ENCODE measurements around the gene CCSER1. TPM values are rescaled to one million over a fixed set of nuclear protein-coding genes. Genes with fewer than 3 reads are reported as not detected.
"Not testable (repeated sequence)": the region's sequence is repeated elsewhere in the genome, so short reads cannot be mapped to it uniquely, and the experiment has no call there.

The CCSER1 gene
- total and polyA plus RNA-seq, 4 donors = 3.5 to 66.1 (median 14.5) TPM

DNA sequence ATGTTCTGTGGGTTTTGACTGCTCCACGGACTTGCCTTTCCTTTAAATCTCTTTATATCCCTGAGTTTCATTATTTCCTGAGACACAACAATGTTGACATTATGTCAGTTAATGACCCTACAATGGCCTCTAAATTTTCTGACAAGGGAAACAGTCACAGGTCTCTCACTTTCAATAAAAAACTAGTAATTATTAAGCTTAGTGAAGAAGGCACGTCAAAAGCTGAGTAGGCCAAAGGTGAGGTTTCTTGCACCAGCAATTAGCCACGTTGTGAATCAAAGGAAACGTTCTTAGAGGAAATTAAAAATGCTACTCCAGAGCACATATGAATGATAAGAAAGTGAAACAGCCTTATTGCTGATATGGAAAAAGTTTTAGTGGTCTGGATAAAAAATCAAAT is 1246.4 kb downstream of the CCSER1 start:
- no peak overlapping the region for H3K4me3 ChIP-seq (ENCODE audit: low read depth, low read length)
- no CpG with 5 or more reads among the region's 4 CpGs for WGBS (ENCODE audit: insufficient coverage)

DNA sequence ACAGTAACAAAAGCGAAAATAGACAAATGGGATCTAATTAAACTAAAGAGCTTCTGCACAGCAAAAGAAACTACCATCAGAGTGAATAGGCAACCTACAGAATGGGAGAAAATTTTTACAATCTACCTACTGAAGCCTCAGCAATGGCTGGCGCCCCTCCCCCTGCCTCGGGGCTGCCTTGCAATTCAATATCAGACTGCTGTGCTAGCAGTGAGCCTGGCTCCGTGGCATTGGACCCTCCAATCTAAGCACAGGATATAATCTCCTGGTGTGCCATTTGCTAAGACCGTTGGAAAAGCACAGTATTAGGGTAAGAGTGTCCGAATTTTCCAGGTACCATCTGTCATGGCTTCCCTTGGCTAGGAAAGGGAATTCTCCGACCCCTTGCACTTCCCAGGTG is 1278.2 kb downstream of the CCSER1 start:
- H3K27me3 ChIP-seq (ENCODE audit: control insufficient read depth, insufficient read depth, low read length); H3K9me3 ChIP-seq (ENCODE audit: control insufficient read depth, insufficient read depth, low read length); H3K4me1 ChIP-seq (ENCODE audit: control insufficient read depth, insufficient read depth, low read length); DNase-seq (ENCODE audit: low read depth in 4 of 6, low spot score in 6 of 6); H3K27ac ChIP-seq (ENCODE audit: low read depth, low read length); H3K36me3 ChIP-seq (ENCODE audit: control insufficient read depth, insufficient read depth, low read length); H3K4me3 ChIP-seq (ENCODE audit: low read depth, low read length): not testable (repeated sequence)
- 94% methylated on average over 6 of the region's 7 CpGs for WGBS (ENCODE audit: insufficient coverage)

More for the DNA sequence above, 1246.4 kb downstream of the CCSER1 start:
- DNase-seq (ENCODE audit: low read depth in 4 of 6, low spot score in 6 of 6) = no peak
- Histone ChIP-seq H3K27me3 (ENCODE audit: control insufficient read depth, insufficient read depth, low read length) (no peaks in the 10 kb centered on the region), H3K27ac (ENCODE audit: low read depth, low read length) (no peak overlapping the region), H3K9me3 (ENCODE audit: control insufficient read depth, insufficient read depth, low read length) (no peaks in the 10 kb centered on the region), H3K36me3 (ENCODE audit: control insufficient read depth, insufficient read depth, low read length) (no peaks in the 10 kb centered on the region), H3K4me1 (ENCODE audit: control insufficient read depth, insufficient read depth, low read length) (no peaks in the 10 kb centered on the region)

- no peaks in the 10 kb centered on the region for H3K4me1 ChIP-seq (ENCODE audit: control insufficient read depth, insufficient read depth, low read length)
- H3K27me3 ChIP-seq (ENCODE audit: control insufficient read depth, insufficient read depth, low read length) = no peaks in the 10 kb centered on the region
- H3K9me3 ChIP-seq (ENCODE audit: control insufficient read depth, insufficient read depth, low read length) = peaks cover 1% of the 10 kb centered on the region
- WGBS (ENCODE audit: insufficient coverage) = no CpG with 5 or more reads among the region's 1 CpG
- DNase-seq (ENCODE audit: low read depth in 4 of 6, low spot score in 6 of 6) = no peak
- no peaks in the 10 kb centered on the region for H3K36me3 ChIP-seq (ENCODE audit: control insufficient read depth, insufficient read depth, low read length)
- no peak overlapping the region for H3K4me3 ChIP-seq (ENCODE audit: low read depth, low read length)
- no peak overlapping the region for H3K27ac ChIP-seq (ENCODE audit: low read depth, low read length)
Observed at GRCh38 chr4:91422011-91422410, 1294.8 kb downstream of the CCSER1 start.

DNA sequence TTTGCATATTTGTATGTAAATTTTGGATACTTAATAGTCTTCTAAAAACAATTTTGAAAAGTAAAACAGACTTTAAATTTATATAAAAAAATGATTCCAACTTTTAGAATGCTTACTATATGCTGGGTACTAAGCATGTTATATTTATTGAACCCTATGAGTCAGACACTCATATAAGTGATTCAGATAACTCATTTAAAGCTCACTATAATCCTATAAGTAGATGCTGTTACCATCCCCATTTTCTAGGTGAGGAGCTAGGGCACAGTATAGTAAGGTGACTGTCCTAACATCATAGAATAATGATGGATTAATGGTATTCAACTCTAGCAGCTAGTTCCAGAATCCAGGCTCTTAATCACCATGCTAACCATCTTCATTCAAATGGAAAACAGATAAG is 1299.5 kb downstream of the CCSER1 start:
- no peak overlapping the region for H3K4me3 ChIP-seq (ENCODE audit: low read depth, low read length)
- no peak overlapping the region for H3K27ac ChIP-seq (ENCODE audit: low read depth, low read length)
- no peaks in the 10 kb centered on the region for H3K36me3 ChIP-seq (ENCODE audit: control insufficient read depth, insufficient read depth, low read length)
- DNase-seq (ENCODE audit: low read depth in 4 of 6, low spot score in 6 of 6) = no peak
- H3K9me3 ChIP-seq (ENCODE audit: control insufficient read depth, insufficient read depth, low read length) = peaks cover 1% of the 10 kb centered on the region
- H3K4me1 ChIP-seq (ENCODE audit: control insufficient read depth, insufficient read depth, low read length) = no peaks in the 10 kb centered on the region
- no peaks in the 10 kb centered on the region for H3K27me3 ChIP-seq (ENCODE audit: control insufficient read depth, insufficient read depth, low read length)

GRCh38 chr4:91427171-91427570 is 1300.0 kb downstream of the CCSER1 start:
- no peak for DNase-seq (ENCODE audit: low read depth in 4 of 6, low spot score in 6 of 6)
- no peaks in the 10 kb centered on the region for H3K27me3 ChIP-seq (ENCODE audit: control insufficient read depth, insufficient read depth, low read length)
- H3K4me1 ChIP-seq (ENCODE audit: control insufficient read depth, insufficient read depth, low read length) = no peaks in the 10 kb centered on the region
- peaks cover 1% of the 10 kb centered on the region for H3K9me3 ChIP-seq (ENCODE audit: control insufficient read depth, insufficient read depth, low read length)
- WGBS (ENCODE audit: insufficient coverage) = no CpG with 5 or more reads among the region's 2 CpGs
- H3K27ac ChIP-seq (ENCODE audit: low read depth, low read length) = no peak overlapping the region
- no peaks in the 10 kb centered on the region for H3K36me3 ChIP-seq (ENCODE audit: control insufficient read depth, insufficient read depth, low read length)
- H3K4me3 ChIP-seq (ENCODE audit: low read depth, low read length) = no peak overlapping the region

- no peak for DNase-seq (ENCODE audit: low read depth in 4 of 6, low spot score in 6 of 6)
- H3K9me3 ChIP-seq (ENCODE audit: control insufficient read depth, insufficient read depth, low read length) = no peaks in the 10 kb centered on the region
- no peaks in the 10 kb centered on the region for H3K36me3 ChIP-seq (ENCODE audit: control insufficient read depth, insufficient read depth, low read length)
- H3K27ac ChIP-seq (ENCODE audit: low read depth, low read length) = no peak overlapping the region
- H3K4me3 ChIP-seq (ENCODE audit: low read depth, low read length) = no peak overlapping the region
- no CpG with 5 or more reads among the region's 1 CpG for WGBS (ENCODE audit: insufficient coverage)
- no peaks in the 10 kb centered on the region for H3K4me1 ChIP-seq (ENCODE audit: control insufficient read depth, insufficient read depth, low read length)
- H3K27me3 ChIP-seq (ENCODE audit: control insufficient read depth, insufficient read depth, low read length) = no peaks in the 10 kb centered on the region
Observed at GRCh38 chr4:91434631-91435030, 1307.4 kb downstream of the CCSER1 start.

DNA sequence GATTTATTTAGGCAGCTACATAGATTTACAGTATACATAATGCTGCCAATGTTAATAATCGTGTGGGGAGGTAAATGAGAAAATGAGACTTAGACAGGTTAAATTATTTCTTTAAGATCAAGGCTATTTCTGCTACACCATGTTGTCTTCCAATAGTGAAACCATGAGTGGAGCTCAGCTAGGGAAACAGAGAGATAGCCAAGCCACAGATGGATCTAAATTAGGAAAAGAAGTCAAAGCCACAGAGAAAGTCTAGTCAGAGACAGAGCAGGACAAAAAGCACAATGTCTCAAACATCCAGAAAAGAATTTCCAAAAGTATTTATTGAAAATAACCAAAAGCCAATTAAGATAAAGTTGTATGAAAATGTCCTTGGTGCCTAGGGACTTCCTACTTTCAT is 1309.4 kb downstream of the CCSER1 start:
- H3K27ac ChIP-seq (ENCODE audit: low read depth, low read length) = no peak overlapping the region
- no CpG with 5 or more reads among the region's 1 CpG for WGBS (ENCODE audit: insufficient coverage)
- H3K4me1 ChIP-seq (ENCODE audit: control insufficient read depth, insufficient read depth, low read length) = no peaks in the 10 kb centered on the region
- no peaks in the 10 kb centered on the region for H3K9me3 ChIP-seq (ENCODE audit: control insufficient read depth, insufficient read depth, low read length)
- no peaks in the 10 kb centered on the region for H3K27me3 ChIP-seq (ENCODE audit: control insufficient read depth, insufficient read depth, low read length)
- no peak for DNase-seq (ENCODE audit: low read depth in 4 of 6, low spot score in 6 of 6)
- H3K4me3 ChIP-seq (ENCODE audit: low read depth, low read length) = no peak overlapping the region
- H3K36me3 ChIP-seq (ENCODE audit: control insufficient read depth, insufficient read depth, low read length) = no peaks in the 10 kb centered on the region

- no peak for DNase-seq (ENCODE audit: low read depth in 4 of 6, low spot score in 6 of 6)
- H3K27me3 ChIP-seq (ENCODE audit: control insufficient read depth, insufficient read depth, low read length) = no peaks in the 10 kb centered on the region
- WGBS (ENCODE audit: insufficient coverage) = 33% methylated on average over 1 of the region's 1 CpG
- H3K36me3 ChIP-seq (ENCODE audit: control insufficient read depth, insufficient read depth, low read length) = no peaks in the 10 kb centered on the region
- H3K4me3 ChIP-seq (ENCODE audit: low read depth, low read length) = no peak overlapping the region
- no peak overlapping the region for H3K27ac ChIP-seq (ENCODE audit: low read depth, low read length)
- no peaks in the 10 kb centered on the region for H3K9me3 ChIP-seq (ENCODE audit: control insufficient read depth, insufficient read depth, low read length)
- H3K4me1 ChIP-seq (ENCODE audit: control insufficient read depth, insufficient read depth, low read length) = no peaks in the 10 kb centered on the region
Observed at GRCh38 chr4:91447168-91447567, 1320.0 kb downstream of the CCSER1 start.

DNA sequence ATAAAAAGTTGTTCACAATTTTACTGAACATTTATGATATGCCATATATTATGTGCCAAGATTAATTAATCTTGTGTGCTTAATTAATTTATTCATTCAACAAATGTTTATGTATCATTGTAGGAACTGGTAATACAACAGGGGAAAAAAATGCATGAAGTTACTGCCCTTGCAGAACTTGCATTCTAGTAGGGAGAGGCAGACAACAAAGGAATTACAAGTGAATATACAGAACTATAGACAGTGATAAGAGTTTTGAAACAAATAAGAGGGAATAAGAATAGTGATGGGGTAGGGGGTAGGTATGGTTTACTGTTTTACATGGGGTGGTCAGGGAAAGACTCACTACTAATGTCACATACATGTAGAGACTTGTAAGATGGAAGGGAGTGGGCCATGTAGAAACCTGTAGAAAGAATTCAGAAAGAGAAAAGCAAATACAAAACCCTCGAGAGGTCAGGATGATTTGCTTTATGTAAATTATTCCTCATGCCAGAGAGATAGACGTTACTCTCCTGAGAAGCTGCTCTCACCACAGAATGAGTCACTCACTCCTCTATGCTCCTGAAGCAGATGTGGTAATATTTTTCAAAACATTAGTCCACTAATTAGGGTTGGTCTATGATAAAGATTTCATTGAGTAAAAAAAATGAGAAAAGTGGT is 1321.6 kb downstream of the CCSER1 start:
- Histone ChIP-seq H3K4me3 (ENCODE audit: low read depth, low read length) (no peak overlapping the region), H3K27me3 (ENCODE audit: control insufficient read depth, insufficient read depth, low read length) (no peaks in the 10 kb centered on the region), H3K36me3 (ENCODE audit: control insufficient read depth, insufficient read depth, low read length) (no peaks in the 10 kb centered on the region), H3K9me3 (ENCODE audit: control insufficient read depth, insufficient read depth, low read length) (no peaks in the 10 kb centered on the region), H3K27ac (ENCODE audit: low read depth, low read length) (no peak overlapping the region), H3K4me1 (ENCODE audit: control insufficient read depth, insufficient read depth, low read length) (no peaks in the 10 kb centered on the region)
- no peak for DNase-seq (ENCODE audit: low read depth in 4 of 6, low spot score in 6 of 6)
- 80% methylated on average over 1 of the region's 2 CpGs for WGBS (ENCODE audit: insufficient coverage)

GRCh38 chr4:91454111-91454510 is 1326.9 kb downstream of the CCSER1 start:
- no peaks in the 10 kb centered on the region for H3K4me1 ChIP-seq (ENCODE audit: control insufficient read depth, insufficient read depth, low read length)
- H3K27me3 ChIP-seq (ENCODE audit: control insufficient read depth, insufficient read depth, low read length) = no peaks in the 10 kb centered on the region
- no peaks in the 10 kb centered on the region for H3K36me3 ChIP-seq (ENCODE audit: control insufficient read depth, insufficient read depth, low read length)
- no peak for DNase-seq (ENCODE audit: low read depth in 4 of 6, low spot score in 6 of 6)
- H3K4me3 ChIP-seq (ENCODE audit: low read depth, low read length) = no peak overlapping the region
- 71% methylated on average over 3 of the region's 4 CpGs for WGBS (ENCODE audit: insufficient coverage)
- no peak overlapping the region for H3K27ac ChIP-seq (ENCODE audit: low read depth, low read length)
- H3K9me3 ChIP-seq (ENCODE audit: control insufficient read depth, insufficient read depth, low read length) = no peaks in the 10 kb centered on the region

All from spinal cord (tissue), 10 donors.